HCEC 1CT (cell line): ENCODE data around the gene SLC9A8.
A peak's percentile ranks its signal among the peaks of the same experiment; 100 is the strongest.

Source experiments
- DNase-seq: peaks from one replicate; pipeline ENCODE4 v3.0.0-alpha.2; 2017

Gene SLC9A8

GRCh38 chr20:49924247-49924646 lies 111.6 kb downstream of the SLC9A8 start:
- DNase-seq = no peak

DNA sequence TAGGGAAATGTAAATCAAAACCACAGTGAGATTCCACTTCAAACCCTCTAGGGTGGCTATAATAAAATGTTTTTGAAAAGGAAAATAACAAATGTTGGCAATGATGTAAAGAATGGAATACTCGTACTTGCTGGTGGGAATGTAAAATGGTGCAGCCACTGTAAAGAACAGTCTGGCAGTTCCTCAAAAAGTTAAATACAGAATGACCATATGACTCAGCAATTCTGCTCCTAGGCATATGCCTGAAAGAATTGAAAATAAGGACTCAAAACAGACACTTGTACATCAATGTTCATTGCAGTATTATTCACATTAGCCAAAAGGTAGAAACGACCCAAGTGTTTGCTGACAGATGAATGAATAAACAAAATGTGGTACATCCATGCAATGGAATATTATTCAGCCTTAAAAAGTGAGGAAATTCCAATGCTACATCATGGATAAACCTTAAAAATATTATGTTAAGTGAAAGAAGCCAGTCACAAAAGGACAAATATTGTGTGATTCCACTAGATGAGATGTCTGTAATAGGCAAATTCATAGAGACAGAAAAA lies 113.3 kb downstream of the SLC9A8 start:
- no peak for DNase-seq

GRCh38 chr20:49928411-49929141 lies 115.9 kb downstream of the SLC9A8 start:
- DNase-seq = peak; percentile 75

- no peak for DNase-seq
Measured at GRCh38 chr20:49929142-49929494, 116.5 kb downstream of the SLC9A8 start.

GRCh38 chr20:49935746-49936152 lies 123.1 kb downstream of the SLC9A8 start:
- DNase-seq = no peak

DNA sequence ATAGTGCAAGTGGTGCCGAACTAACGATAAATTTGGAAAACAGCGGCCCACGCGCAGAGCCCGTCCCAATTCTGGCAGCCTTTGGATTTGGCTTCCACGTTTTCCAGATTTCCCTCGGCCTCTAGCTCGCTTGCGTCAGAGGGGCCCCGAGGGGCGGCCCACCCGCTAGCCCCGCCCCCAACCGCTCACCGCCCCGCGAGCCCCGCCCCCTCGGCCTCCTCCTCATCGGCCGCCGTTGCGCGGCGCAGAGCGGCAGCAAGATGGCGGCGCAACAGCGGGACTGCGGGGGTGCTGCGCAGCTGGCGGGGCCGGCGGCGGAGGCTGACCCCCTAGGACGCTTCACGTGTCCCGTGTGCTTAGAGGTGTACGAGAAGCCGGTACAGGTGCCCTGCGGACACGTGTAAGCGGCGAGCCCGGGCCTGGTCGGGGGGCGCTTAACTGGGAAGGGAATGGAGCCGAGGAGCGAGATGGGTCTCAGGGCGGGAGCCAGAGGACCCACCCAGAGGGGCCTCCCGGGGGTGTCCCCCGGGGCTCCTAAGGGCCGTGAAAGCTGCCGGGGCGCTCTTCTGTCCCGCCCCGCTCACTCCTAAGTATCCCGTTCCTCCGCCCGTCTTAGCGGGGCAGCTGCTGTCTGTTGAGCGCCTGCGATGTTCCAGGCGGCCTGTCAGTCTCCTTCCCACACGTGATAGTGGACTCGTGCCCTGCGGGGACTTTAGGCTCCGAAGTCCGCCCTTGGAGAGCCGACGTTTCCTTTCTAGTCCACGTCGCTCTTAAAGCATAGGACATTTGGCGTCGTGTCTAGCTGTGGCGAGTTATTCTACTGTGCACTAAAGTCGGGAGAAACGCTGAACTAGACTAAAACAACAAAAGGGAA lies 123.8 kb downstream of the SLC9A8 start, which contains the start of gene RNF114:
TSS of gene RNF114 (plus strand) at position 245 of the 874 bp plus-strand sequence. CDS start at position 261, 16 bp downstream.
- peak; percentile 87 for DNase-seq

DNA sequence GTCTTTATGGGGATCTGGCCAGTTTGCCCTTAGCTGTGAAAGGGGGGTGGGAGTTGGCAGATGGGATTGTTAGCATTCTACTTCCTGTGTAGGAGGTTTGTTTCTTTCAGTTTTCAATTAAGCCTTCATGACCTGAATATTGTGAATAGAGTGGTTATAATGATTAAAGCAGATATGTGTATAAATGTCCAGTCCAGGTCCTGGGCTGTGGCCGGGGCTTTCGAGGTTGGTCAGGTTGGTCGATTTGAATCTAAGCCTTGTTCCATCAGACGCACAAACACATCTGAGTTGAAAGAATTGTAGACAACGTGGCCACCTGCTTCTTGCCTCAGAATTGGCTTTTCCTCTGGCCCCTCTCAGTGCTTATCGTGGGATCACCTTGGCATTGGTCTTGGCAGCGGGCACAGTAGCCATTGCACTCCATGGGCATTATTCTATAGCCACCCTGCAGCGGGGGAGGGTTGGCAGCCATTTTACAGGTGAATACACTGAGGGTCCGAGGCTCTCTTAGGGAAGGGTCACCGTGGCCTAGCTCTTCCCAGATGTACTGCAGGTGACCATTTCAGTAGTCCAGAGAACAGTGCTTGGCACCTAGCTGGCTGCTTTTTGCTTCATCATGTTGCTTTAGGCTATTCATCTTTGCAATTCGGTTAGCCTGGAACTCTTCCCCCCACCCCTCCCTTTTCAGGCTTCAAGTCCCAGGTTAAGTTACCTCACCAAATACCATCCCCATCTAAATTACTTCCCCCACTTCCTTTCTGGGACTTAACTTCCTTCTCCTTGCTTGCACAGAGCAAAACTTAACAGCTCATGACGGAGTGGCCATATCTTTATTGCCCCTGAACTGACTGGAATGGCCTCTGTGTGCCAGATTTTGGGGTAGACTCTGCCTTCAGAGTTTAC lies 124.7 kb downstream of the SLC9A8 start:
- DNase-seq = no peak

DNA sequence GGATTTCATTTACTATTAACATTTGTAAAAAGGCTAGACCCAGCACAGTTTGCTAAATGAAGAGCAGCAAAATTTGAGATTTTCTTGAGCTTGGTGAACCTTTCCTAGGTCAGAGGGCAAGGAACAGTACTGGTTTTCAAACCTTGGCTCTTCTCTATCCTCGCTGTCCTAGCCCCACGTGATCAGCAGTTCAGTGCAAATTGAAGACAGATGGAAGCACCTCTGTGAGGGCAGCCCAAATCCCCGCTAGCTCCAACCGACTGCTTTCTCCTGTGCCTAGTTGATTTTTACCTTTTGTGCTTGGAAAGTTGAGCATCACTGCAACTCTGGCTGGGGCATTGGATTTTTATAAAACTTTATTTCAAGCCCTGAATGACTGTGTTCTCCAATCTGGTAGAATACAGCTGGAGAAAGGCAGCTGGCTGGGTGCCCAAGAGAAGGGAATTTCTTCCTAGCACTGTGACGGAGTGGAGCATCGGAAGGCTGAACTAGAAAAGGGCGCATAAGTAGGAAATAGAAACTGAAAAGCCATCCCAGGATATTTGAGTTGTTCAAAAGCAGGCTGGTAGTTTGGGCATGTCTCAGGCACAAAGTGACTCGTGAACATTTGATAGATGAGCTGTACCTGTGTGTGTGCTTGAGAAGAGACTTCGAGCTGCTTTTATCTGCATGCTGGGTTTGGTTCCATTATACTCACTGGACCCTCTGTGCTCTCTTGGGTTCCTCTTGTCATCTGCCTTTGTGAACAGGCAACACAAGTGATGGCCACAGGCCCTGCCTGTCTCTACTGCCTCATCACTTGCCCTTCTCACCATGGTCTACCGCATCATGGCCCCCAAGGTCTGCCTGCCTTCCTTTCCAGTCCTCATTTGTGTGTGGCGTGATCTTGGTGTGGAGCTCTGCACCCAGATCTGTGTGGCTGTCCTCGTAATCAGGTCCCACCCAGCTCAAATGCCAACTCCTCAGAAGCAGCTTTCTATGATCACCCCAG lies 125.8 kb downstream of the SLC9A8 start:
- DNase-seq = no peak

DNA sequence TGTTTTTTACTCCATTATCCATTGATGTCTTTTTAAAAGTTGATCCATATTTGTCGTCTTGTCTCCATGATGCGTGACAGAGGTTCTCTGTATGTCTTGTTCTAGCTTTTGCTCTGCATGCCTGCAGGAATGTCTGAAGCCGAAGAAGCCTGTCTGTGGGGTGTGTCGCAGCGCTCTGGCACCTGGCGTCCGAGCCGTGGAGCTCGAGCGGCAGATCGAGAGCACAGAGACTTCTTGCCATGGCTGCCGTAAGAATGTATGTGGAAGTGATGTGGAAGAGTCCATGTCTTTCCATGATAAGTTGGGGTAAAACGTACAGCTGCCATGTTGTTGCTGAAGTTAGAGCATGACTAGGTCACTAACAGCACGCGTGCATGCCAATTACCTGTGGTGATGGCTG lies 128.8 kb downstream of the SLC9A8 start:
- DNase-seq = no peak
